ENCODE measurements around the gene CDH18. TPM values are rescaled to one million over a fixed set of nuclear protein-coding genes. Genes with fewer than 3 reads are reported as not detected.

CDH18 gene
- total and polyA plus RNA-seq, 2 of the 13 experiments (the other 11 are each of a cell fraction or from before 2014, with no cell fraction given) = not detected

DNA sequence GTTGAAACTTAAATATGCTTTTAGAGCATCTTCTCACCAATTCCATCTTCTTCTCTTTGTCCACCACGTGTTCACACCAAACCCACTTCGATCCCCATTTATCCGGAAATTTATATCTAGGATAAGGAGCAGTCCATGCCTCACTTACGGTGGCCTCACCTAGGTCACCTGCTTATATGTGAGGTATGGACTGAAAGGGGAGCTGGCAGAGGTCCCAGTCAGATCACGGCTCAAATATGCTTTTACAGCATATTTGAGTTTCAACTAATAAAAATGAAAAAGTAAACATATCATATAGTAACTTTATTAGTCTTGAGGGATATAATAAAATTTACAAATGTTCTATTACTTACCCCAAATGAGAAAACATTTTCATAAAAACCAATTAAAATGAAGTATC is 508.4 kb downstream of the CDH18 start:
- POLR2A ChIA-PET = no interaction called here
- ATAC-seq (no peak), FAIRE-seq (no peak)

More for the DNA sequence above, 508.4 kb downstream of the CDH18 start:
- Histone ChIP-seq H4K20me1 (ENCODE audit: insufficient read depth, low read length) (no peaks in the 10 kb centered on the region), H3K4me2 (ENCODE audit: low read depth, low read length) (no peak overlapping the region), H3K4me1 (ENCODE audit: insufficient read depth, low read length) (no peaks in the 10 kb centered on the region), H3K36me3 (replicated peaks in 1 of 2; ENCODE audit: control insufficient read depth in 1 of 2, insufficient read depth in 2 of 2, low read length in 2 of 2) (no peaks in the 10 kb centered on the region), H3K27ac (ENCODE audit: extremely low read length, insufficient read depth, low read length) (no peak overlapping the region), H3K27me3 (ENCODE audit: control insufficient read depth in 1 of 2, insufficient read depth in 2 of 2, low read length in 2 of 2) (no peaks in the 10 kb centered on the region), H2AFZ (ENCODE audit: low read length) (no peak overlapping the region), H3K4me3 (replicated peaks in 1 of 3; ENCODE audit: insufficient read depth in 1 of 3, low read depth in 2 of 3, low read length in 3 of 3) (no peak overlapping the region), H3K9ac (ENCODE audit: insufficient read depth, low read depth, low read length) (no peak overlapping the region), H3K9me3 (ENCODE audit: low read length) (no peaks in the 10 kb centered on the region), H3K79me2 (ENCODE audit: insufficient read depth, low read length) (no peaks in the 10 kb centered on the region)
- 12% methylated on average over 5 of the region's 5 CpGs for WGBS (ENCODE audit: low lambda C conversion rate)
- in situ Hi-C loops (cut with HindIII; ENCODE audit: extremely low pct_ligation_motif_present, low pct_unique_long_range_greater_than_20kb) = no loop called here
- CTCF ChIA-PET (ENCODE audit: low intra/inter-chr PET ratio, low total read pairs) = no interaction called here
- BruUV-seq (replicated peaks) = no TSS peak
- intact Hi-C loops (cut with micrococcal nuclease; ENCODE audit: unreplicated experiment) = no loop called here
- DNase-seq (ENCODE audit: low spot score) = no peak
- TF ChIP-seq ZNF431 (CRISPR knock-in tag; IDR thresholded peaks at IDR 0.05; ENCODE audit: borderline replicate concordance, low read depth) = no peak
- no peak for TF ChIP-seq FOXK1 (CRISPR knock-in tag; IDR thresholded peaks at IDR 0.05; ENCODE audit: borderline replicate concordance, low read depth)
- no peak for TF ChIP-seq PTBP1 (IDR thresholded peaks at IDR 0.05; ENCODE audit: low read depth, low read length, poor library complexity, severe bottlenecking)
- TF ChIP-seq KMT2B (CRISPR knock-in tag; IDR thresholded peaks at IDR 0.05) = no peak
- no peak for TF ChIP-seq ZNF382 (CRISPR knock-in tag; IDR thresholded peaks at IDR 0.05; ENCODE audit: borderline replicate concordance)
- no peak for TF ChIP-seq ZNF619 (CRISPR knock-in tag; IDR thresholded peaks at IDR 0.05)
- no peak for TF ChIP-seq RORA (CRISPR knock-in tag; IDR thresholded peaks at IDR 0.05)
- TF ChIP-seq, protein P1, sequence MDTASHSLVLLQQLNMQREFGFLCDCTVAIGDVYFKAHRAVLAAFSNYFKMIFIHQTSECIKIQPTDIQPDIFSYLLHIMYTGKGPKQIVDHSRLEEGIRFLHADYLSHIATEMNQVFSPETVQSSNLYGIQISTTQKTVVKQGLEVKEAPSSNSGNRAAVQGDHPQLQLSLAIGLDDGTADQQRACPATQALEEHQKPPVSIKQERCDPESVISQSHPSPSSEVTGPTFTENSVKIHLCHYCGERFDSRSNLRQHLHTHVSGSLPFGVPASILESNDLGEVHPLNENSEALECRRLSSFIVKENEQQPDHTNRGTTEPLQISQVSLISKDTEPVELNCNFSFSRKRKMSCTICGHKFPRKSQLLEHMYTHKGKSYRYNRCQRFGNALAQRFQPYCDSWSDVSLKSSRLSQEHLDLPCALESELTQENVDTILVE (CRISPR knock-in tag; IDR thresholded peaks at IDR 0.05) = no peak
- TF ChIP-seq, protein P2, sequence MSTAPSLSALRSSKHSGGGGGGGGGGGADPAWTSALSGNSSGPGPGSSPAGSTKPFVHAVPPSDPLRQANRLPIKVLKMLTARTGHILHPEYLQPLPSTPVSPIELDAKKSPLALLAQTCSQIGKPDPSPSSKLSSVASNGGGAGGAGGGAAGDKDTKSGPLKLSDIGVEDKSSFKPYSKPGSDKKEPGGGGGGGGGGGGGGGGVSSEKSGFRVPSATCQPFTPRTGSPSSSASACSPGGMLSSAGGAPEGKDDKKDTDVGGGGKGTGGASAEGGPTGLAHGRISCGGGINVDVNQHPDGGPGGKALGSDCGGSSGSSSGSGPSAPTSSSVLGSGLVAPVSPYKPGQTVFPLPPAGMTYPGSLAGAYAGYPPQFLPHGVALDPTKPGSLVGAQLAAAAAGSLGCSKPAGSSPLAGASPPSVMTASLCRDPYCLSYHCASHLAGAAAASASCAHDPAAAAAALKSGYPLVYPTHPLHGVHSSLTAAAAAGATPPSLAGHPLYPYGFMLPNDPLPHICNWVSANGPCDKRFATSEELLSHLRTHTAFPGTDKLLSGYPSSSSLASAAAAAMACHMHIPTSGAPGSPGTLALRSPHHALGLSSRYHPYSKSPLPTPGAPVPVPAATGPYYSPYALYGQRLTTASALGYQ (CRISPR knock-in tag; IDR thresholded peaks at IDR 0.05) = no peak
- TF ChIP-seq, protein P3, sequence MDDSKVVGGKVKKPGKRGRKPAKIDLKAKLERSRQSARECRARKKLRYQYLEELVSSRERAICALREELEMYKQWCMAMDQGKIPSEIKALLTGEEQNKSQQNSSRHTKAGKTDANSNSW (CRISPR knock-in tag; IDR thresholded peaks at IDR 0.05; ENCODE audit: borderline replicate concordance) = no peak
- TF ChIP-seq DPF2 (CRISPR knock-in tag; IDR thresholded peaks at IDR 0.05; ENCODE audit: borderline replicate concordance, low read depth) = no peak
- no peak for TF ChIP-seq U2AF2 (IDR thresholded peaks at IDR 0.05; ENCODE audit: low read depth, low read length)
- TF ChIP-seq HOXA3 (CRISPR knock-in tag; IDR thresholded peaks at IDR 0.05) = no peak
- TF ChIP-seq, protein P4, sequence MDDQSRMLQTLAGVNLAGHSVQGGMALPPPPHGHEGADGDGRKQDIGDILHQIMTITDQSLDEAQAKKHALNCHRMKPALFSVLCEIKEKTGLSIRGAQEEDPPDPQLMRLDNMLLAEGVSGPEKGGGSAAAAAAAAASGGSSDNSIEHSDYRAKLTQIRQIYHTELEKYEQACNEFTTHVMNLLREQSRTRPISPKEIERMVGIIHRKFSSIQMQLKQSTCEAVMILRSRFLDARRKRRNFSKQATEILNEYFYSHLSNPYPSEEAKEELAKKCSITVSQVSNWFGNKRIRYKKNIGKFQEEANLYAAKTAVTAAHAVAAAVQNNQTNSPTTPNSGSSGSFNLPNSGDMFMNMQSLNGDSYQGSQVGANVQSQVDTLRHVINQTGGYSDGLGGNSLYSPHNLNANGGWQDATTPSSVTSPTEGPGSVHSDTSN (CRISPR knock-in tag; IDR thresholded peaks at IDR 0.05; ENCODE audit: borderline replicate concordance) = no peak
- TF ChIP-seq ONECUT2 (CRISPR knock-in tag; IDR thresholded peaks at IDR 0.05) = no peak
- TF ChIP-seq AGO1 (IDR thresholded peaks at IDR 0.05; ENCODE audit: low read depth, low read length, poor library complexity, severe bottlenecking) = no peak
- no peak for TF ChIP-seq ZNF550 (CRISPR knock-in tag; IDR thresholded peaks at IDR 0.05; ENCODE audit: borderline replicate concordance)
- no peak for TF ChIP-seq PPARG (CRISPR knock-in tag; conservative IDR thresholded peaks at IDR 0.05)
- no peak for TF ChIP-seq ETV6 (CRISPR knock-in tag; conservative IDR thresholded peaks at IDR 0.05)
